Measurements from ENCODE around the gene PPA1.

- no peak for TF ChIP-seq POLR2AphosphoS5 (IDR thresholded peaks at IDR 0.05; ENCODE audit: borderline replicate concordance, low read depth, low read length)
- no peak for TF ChIP-seq EZH2 (IDR thresholded peaks at IDR 0.05)
These were observed 41.3 kb downstream of the PPA1 start for GRCh38 chr10:70191972-70192305.
